Caco-2 (cell line): ENCODE data around the gene NACC1. TPM values are rescaled to one million over a fixed set of nuclear protein-coding genes. Genes with fewer than 3 reads are reported as not detected.

Experiments used
- BruUV-seq: library from RNA; stranded (reverse); fragments of 400-500 nt; replicated peaks from 2 replicates; lab custom pipeline; 2021; lab: Mats Ljungman, UMichigan
- CTCF ChIA-PET: fragments of 300-600 bp; sonication (Branson Sonifier 250); formaldehyde crosslinking; loops from one replicate; lab custom pipeline; 2022; ENCODE audit warnings: antibody characterized with exemption; lab: Charles Lee
- POLR2A ChIA-PET: fragments of 300-600 bp; sonication (Branson Sonifier 250); formaldehyde crosslinking; loops from one replicate; lab custom pipeline; 2022; ENCODE audit warnings: antibody characterized with exemption; lab: Charles Lee
- DNase-seq, 2 experiments: peaks; one replicate each; pipeline versions ENCODE4 v3.0.0 to v3.0.0-alpha.2; 2020 to 2022
- H3K27me3 ChIP-seq: replicated peaks from 2 replicates; pipeline ENCODE4 v1.6.0; 2011; ENCODE audit warnings: low read length; ENCODE audit not compliant: control insufficient read depth, insufficient read depth
- H3K36me3 ChIP-seq: 2 replicates; pipeline ENCODE4 v1.5.1; 2011; ENCODE audit warnings: low read length; ENCODE audit not compliant: control insufficient read depth, insufficient read depth
- H3K4me1 ChIP-seq: fragments of 250-450 bp; sonication (Bioruptor Pico); 2 replicates; pipeline ENCODE4 v1.5.1; 2020; ENCODE audit warnings: mild to moderate bottlenecking
- H3K4me3 ChIP-seq: 2 replicates; pipeline ENCODE4 v1.5.1; 2011; ENCODE audit warnings: low read depth, mild to moderate bottlenecking, control low read depth, low read length
- H3K9me3 ChIP-seq: fragments of 250-450 bp; sonication (Bioruptor Pico); 2 replicates; pipeline ENCODE4 v1.5.1; 2020; ENCODE audit warnings: mild to moderate bottlenecking, moderate library complexity
- H3K27ac Mint-ChIP-seq: one replicate; pipeline ENCODE4 v1.8.0; 2022; ENCODE audit warnings: mixed read lengths; ENCODE audit not compliant: unreplicated experiment
- H3K27me3 Mint-ChIP-seq: one replicate; pipeline ENCODE4 v1.8.0; 2022; ENCODE audit warnings: mixed read lengths; ENCODE audit not compliant: insufficient read depth, unreplicated experiment
- H3K36me3 Mint-ChIP-seq: one replicate; pipeline ENCODE4 v1.8.0; 2022; ENCODE audit warnings: mild to moderate bottlenecking, mixed read lengths; ENCODE audit not compliant: insufficient read depth, unreplicated experiment
- H3K4me1 Mint-ChIP-seq: one replicate; pipeline ENCODE4 v1.8.0; 2022; ENCODE audit warnings: low read depth, mixed read lengths; ENCODE audit not compliant: unreplicated experiment
- H3K4me3 Mint-ChIP-seq: one replicate; pipeline ENCODE4 v1.8.0; 2022; ENCODE audit warnings: mild to moderate bottlenecking, moderate library complexity, mixed read lengths; ENCODE audit not compliant: unreplicated experiment
- H3K9me3 Mint-ChIP-seq: one replicate; pipeline ENCODE4 v1.8.0; 2022; ENCODE audit warnings: mixed read lengths; ENCODE audit not compliant: unreplicated experiment
- CTCF ChIP-seq, 2 experiments: fragments of 200-600 bp in 1 of 2; IDR thresholded peaks; 1 replicate in 1 of 2; 2 replicates in 1 of 2; pipeline versions ENCODE4 v1.5.1 to v1.8.0; 2011 to 2022; ENCODE audit warnings: antibody characterized with exemption in 1 of 2, control low read depth in 1 of 2, inconsistent platforms in 1 of 2, low read depth in 1 of 2, low read length in 1 of 2, mild to moderate bottlenecking in 1 of 2, moderate library complexity in 1 of 2; ENCODE audit not compliant: insufficient read depth in 1 of 2, severe bottlenecking in 1 of 2, unreplicated experiment in 1 of 2
- intact Hi-C: fragments of 100-400 bp; cut with micrococcal nuclease; formaldehyde crosslinking; loops from one replicate; pipeline ENCODE4 v1.10.0; 2022; ENCODE audit not compliant: unreplicated experiment
- total RNA-seq: library from RNA; stranded (reverse); gene quantifications from 2 replicates; pipeline ENCODE4 v1.2.3, GENCODE V29; 2022

NACC1 gene
- total RNA-seq, 1 experiment from 2014 or later, result 89.6 TPM

GRCh38 chr19:13099073-13099999 lies 18.7 kb upstream of the NACC1 start:
- POLR2A ChIA-PET, result no interaction called here
- H3K4me3 Mint-ChIP-seq, result no peak overlapping the region
- no TSS peak for BruUV-seq
- intact Hi-C loops, result no loop called here
- peaks cover 7% of the 10 kb centered on the region for H3K4me1 Mint-ChIP-seq
- Histone ChIP-seq H3K9me3 (no peaks in the 10 kb centered on the region), H3K27me3 (no peaks in the 10 kb centered on the region), H3K36me3 (no peaks in the 10 kb centered on the region), H3K4me1 (peaks cover 11% of the 10 kb centered on the region), H3K4me3 (no peak overlapping the region)
- H3K27me3 Mint-ChIP-seq, result peaks cover 4% of the 10 kb centered on the region
- no peaks in the 10 kb centered on the region for H3K9me3 Mint-ChIP-seq
- CTCF ChIA-PET, result no interaction called here
- DNase-seq, result no peak
- H3K36me3 Mint-ChIP-seq, result peaks cover under 1% of the 10 kb centered on the region
- no peak for TF ChIP-seq CTCF (IDR thresholded peaks at IDR 0.05; ENCODE audit: insufficient read depth in 1 of 2, low read depth in 1 of 2, low read length in 1 of 2, severe bottlenecking in 1 of 2, unreplicated experiment in 1 of 2)
- H3K27ac Mint-ChIP-seq, result no peak overlapping the region

GRCh38 chr19:13100031-13100588 lies 18.0 kb upstream of the NACC1 start:
- Histone ChIP-seq H3K9me3 (no peaks in the 10 kb centered on the region), H3K4me1 (peaks cover 11% of the 10 kb centered on the region), H3K36me3 (no peaks in the 10 kb centered on the region), H3K27me3 (no peaks in the 10 kb centered on the region), H3K4me3 (no peak overlapping the region)
- BruUV-seq, result no TSS peak
- ChIA-PET POLR2A (no interaction called here), CTCF (no interaction called here)
- no peak for DNase-seq
- Mint-ChIP-seq H3K4me1 (peaks cover 7% of the 10 kb centered on the region), H3K9me3 (no peaks in the 10 kb centered on the region), H3K27me3 (peaks cover 4% of the 10 kb centered on the region), H3K36me3 (peaks cover 6% of the 10 kb centered on the region), H3K27ac (no peak overlapping the region), H3K4me3 (no peak overlapping the region)
- intact Hi-C loops, result no loop called here
- no peak for TF ChIP-seq CTCF (IDR thresholded peaks at IDR 0.05; ENCODE audit: insufficient read depth in 1 of 2, low read depth in 1 of 2, low read length in 1 of 2, severe bottlenecking in 1 of 2, unreplicated experiment in 1 of 2)

GRCh38 chr19:13100841-13101589 lies 17.0 kb upstream of the NACC1 start:
- no peak for DNase-seq
- intact Hi-C loops, result no loop called here
- TF ChIP-seq CTCF (IDR thresholded peaks at IDR 0.05; ENCODE audit: insufficient read depth in 1 of 2, low read depth in 1 of 2, low read length in 1 of 2, severe bottlenecking in 1 of 2, unreplicated experiment in 1 of 2), result no peak
- H3K27me3 ChIP-seq, result no peaks in the 10 kb centered on the region
- ChIA-PET CTCF (interaction anchor here (0.7 to 1.4 kb wide), 2 partner anchors 136 to 161 kb away, joined by 3 to 5 read pairs; no protein-coding TSS in a partner anchor), POLR2A (no interaction called here)
- peaks cover 4% of the 10 kb centered on the region for H3K4me1 Mint-ChIP-seq
- BruUV-seq, result no TSS peak
- peaks cover 11% of the 10 kb centered on the region for H3K4me1 ChIP-seq
- H3K4me3 Mint-ChIP-seq, result no peak overlapping the region
- peaks cover 6% of the 10 kb centered on the region for H3K36me3 Mint-ChIP-seq
- H3K27ac Mint-ChIP-seq, result no peak overlapping the region
- peaks cover 2% of the 10 kb centered on the region for H3K27me3 Mint-ChIP-seq
- no peaks in the 10 kb centered on the region for H3K36me3 ChIP-seq
- H3K4me3 ChIP-seq, result no peak overlapping the region
- H3K9me3 ChIP-seq, result no peaks in the 10 kb centered on the region
- H3K9me3 Mint-ChIP-seq, result no peaks in the 10 kb centered on the region
